Left lung (tissue), 10 donors: Measurements from ENCODE around the gene MGMT. TPM values are rescaled to one million over a fixed set of nuclear protein-coding genes. Genes with fewer than 3 reads are reported as not detected.

Experiments used
- ATAC-seq: fragments of 200-7000 bp; cut with Tn5 transposase; one replicate; pipeline ENCODE4 v1.9.1; 2020; ENCODE audit warnings: moderate library complexity
- DNase-seq, 4 donors: peaks; one replicate each; pipeline ENCODE4 v3.0.0-alpha.2; 2013 to 2020
- H3K27ac ChIP-seq, 2 donors: fragments of 200-600 bp; sonication (generic) in 1 of 2; one replicate each; pipeline versions ENCODE4 v1.5.0 to v1.8.0; 2020 to 2021
- H3K27me3 ChIP-seq, 2 donors: fragments of 200-600 bp; sonication (generic) in 1 of 2; one replicate each; pipeline versions ENCODE4 v1.5.0 to v1.8.0; 2020 to 2021
- H3K36me3 ChIP-seq, 2 donors: fragments of 200-600 bp; sonication (generic) in 1 of 2; one replicate each; pipeline versions ENCODE4 v1.5.0 to v1.8.0; 2020 to 2021
- H3K4me1 ChIP-seq, 2 donors: fragments of 200-600 bp; one replicate each; pipeline ENCODE4 v1.8.0; 2021
- H3K4me3 ChIP-seq, 2 donors: fragments of 200-600 bp; sonication (generic) in 1 of 2; one replicate each; pipeline versions ENCODE4 v1.5.0 to v1.8.0; 2020 to 2021; ENCODE audit warnings: mild to moderate bottlenecking in 1 of 2
- H3K9me3 ChIP-seq, 2 donors: fragments of 200-600 bp; sonication (generic) in 1 of 2; one replicate each; pipeline versions ENCODE4 v1.5.0 to v1.8.0; 2020 to 2021
- intact Hi-C, 2 donors: fragments of 100-400 bp; cut with DNase I; formaldehyde crosslinking; loops; one replicate each; pipeline versions ENCODE4 v1.11.2 to v1.14.2; 2022
- polyA plus RNA-seq, 6 donors: library from polyadenylated mRNA; unstranded; fragments of 120-200 nt; gene quantifications; one replicate each; pipeline ENCODE4 v1.2.1, GENCODE V29; 2013; ENCODE audit not compliant: insufficient read length in 6 of 6
- total RNA-seq, 2 donors: library from RNA; stranded (reverse); fragmentation: NEBNext Ultra II Directional; extraction: Animal tissue kit (Norgen Biotek cat#: 25700); gene quantifications; one replicate each; pipeline ENCODE4 v1.2.1, GENCODE V29; 2021
- TF ChIP-seq, protein P1 (sequence below), 2 donors: fragments of 200-600 bp; sonication (generic) in 1 of 2; IDR thresholded peaks; one replicate each; pipeline versions ENCODE4 v1.5.0 to v1.8.0; 2021; ENCODE audit warnings: antibody characterized with exemption in 2 of 2
- donor health status: DM: no; HTN: yes; CAD: no.
- donor health status: DM: no; HTN: no; CAD: no.

MGMT gene
- total and polyA plus RNA-seq, 8 donors = 13.1 to 25.5 (median 17.0) TPM

DNA sequence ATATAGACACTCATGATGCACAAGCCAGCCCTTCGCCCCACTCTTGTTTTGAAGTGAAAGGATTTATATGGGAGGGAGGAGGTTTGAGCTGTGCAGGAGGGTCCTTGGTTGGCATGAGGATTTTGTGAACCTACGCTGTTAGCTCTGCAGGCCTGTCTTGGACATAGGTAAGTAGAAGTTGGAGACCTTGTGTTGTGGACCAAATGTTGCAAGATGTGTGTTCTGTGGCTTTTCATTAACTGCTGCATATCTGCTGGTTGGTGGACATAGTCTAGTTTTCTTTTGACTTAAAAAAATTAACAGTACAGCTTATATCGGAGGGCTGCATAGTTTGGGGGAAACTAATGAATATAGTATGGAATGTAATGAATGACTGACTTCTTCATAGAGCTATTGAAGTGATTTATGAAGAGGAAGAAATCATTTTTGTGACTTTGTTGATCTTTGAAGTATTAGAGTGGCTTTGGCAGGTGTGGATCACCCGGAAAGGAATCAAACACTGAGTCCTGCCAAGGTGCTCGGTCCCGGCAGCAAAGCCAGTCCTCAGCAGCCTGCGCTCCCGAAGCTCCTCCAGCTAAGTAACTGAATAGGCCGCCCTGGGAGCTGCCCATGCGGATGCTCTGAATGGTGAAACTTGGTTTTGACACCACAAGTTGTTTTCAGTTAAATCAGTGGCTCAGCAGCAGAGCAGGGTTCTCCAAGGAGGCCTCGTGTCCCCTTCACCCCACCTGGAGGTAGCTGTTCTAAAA lies 3.2 kb downstream of the MGMT start:
- intact Hi-C loops = no loop called here
- TF ChIP-seq, protein P1, sequence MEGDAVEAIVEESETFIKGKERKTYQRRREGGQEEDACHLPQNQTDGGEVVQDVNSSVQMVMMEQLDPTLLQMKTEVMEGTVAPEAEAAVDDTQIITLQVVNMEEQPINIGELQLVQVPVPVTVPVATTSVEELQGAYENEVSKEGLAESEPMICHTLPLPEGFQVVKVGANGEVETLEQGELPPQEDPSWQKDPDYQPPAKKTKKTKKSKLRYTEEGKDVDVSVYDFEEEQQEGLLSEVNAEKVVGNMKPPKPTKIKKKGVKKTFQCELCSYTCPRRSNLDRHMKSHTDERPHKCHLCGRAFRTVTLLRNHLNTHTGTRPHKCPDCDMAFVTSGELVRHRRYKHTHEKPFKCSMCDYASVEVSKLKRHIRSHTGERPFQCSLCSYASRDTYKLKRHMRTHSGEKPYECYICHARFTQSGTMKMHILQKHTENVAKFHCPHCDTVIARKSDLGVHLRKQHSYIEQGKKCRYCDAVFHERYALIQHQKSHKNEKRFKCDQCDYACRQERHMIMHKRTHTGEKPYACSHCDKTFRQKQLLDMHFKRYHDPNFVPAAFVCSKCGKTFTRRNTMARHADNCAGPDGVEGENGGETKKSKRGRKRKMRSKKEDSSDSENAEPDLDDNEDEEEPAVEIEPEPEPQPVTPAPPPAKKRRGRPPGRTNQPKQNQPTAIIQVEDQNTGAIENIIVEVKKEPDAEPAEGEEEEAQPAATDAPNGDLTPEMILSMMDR (IDR thresholded peaks at IDR 0.05) = no peak
- H3K27ac ChIP-seq = no peak overlapping the region
- no peaks in the 10 kb centered on the region for H3K27me3 ChIP-seq
- H3K9me3 ChIP-seq = no peaks in the 10 kb centered on the region
- peaks cover 0 to 18% of the 10 kb centered on the region in 2 donors for H3K36me3 ChIP-seq
- H3K4me3 ChIP-seq = no peak overlapping the region
- peaks cover 0 to 14% of the 10 kb centered on the region in 2 donors for H3K4me1 ChIP-seq
- ATAC-seq = no peak
- no peak for DNase-seq

DNA sequence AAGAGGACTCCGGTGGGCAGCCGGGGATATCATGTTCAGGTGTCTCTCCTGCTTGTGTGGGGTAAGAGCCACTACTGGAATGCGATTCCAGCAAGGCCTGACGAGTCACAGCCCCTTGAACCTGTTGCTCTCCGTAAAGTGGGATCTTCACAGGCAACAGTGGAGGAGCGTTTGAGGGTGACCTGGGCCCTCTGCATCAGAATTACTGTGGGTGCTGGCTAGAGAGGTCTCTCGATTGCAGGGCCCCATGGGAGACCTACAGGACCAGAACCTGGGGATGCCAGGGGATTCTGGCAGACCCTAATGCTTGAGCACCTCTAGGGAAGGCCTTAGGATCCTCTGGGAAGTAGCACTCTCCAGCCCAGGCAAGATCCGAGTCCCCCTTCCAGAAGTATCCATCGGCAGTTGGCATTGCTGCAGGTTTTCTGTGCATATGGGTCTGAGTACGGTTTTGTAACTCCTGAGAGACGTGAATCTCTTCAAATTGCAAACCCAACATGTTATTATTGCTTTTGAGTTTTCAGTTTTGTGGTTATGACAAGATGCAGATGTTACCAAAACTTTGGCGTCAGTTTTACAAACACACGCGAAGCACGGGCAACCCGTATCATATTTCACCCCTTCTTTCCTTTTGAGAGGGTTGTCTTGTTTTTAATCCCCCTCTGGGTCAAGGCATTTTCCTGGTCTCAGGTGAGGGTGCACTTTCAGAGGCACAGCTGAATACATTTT lies 4.6 kb downstream of the MGMT start:
- DNase-seq (no peak), ATAC-seq (no peak)
- TF ChIP-seq, protein P1 (IDR thresholded peaks at IDR 0.05) = no peak
- H3K27me3 ChIP-seq = no peaks in the 10 kb centered on the region
- H3K4me3 ChIP-seq = no peak overlapping the region
- intact Hi-C loops = no loop called here
- H3K36me3 ChIP-seq = peaks cover 0 to 18% of the 10 kb centered on the region in 2 donors
- no peak overlapping the region for H3K27ac ChIP-seq
- no peaks in the 10 kb centered on the region for H3K9me3 ChIP-seq
- peaks cover 0 to 10% of the 10 kb centered on the region in 2 donors for H3K4me1 ChIP-seq

DNA sequence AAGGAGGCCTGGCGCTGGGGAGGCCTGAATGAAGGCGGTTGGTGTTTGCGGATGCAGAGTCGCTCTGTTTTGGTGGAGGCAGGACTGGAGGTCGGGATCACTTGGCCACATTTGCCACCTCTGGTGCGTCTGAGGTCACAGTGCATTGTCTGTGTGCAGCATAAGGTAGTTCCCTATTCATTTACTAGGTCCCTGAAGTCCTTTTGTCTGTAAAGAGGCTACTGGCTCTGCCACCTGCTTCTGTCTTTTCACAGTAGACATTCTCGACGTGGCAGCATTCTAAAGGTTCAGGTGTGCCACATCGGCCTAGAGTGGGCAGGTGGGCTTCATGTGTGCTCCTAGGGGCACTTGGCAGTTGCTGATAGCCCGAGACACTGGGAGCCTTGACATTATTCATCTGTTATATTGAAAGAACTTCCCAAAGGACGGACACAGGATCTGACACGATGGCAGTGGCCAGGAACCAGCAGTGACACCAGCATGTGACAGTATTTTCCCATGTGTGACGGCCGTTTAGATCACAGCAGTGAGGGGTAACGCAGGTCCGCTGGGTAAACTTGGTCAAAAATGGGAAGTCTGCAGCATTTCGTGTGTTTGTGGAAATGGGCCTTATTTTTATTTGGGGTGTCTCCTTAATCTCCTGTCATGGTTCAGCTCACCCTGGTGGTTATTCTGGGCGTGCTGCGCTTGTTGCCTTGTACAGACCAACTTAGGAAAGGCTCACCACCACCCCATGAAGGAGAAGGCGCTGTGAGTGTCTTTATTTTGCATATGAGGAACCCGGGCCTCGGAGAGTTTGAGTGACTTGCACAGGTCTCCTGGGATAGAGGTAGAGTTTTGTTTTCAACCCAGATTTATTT lies 5.9 kb downstream of the MGMT start:
- no peak for ATAC-seq
- no peak overlapping the region for H3K27ac ChIP-seq
- intact Hi-C loops = no loop called here
- no peaks in the 10 kb centered on the region for H3K27me3 ChIP-seq
- peaks cover 0 to under 1% of the 10 kb centered on the region in 2 donors for H3K4me1 ChIP-seq
- DNase-seq = no peak
- peaks cover 0 to 18% of the 10 kb centered on the region in 2 donors for H3K36me3 ChIP-seq
- no peaks in the 10 kb centered on the region for H3K9me3 ChIP-seq
- H3K4me3 ChIP-seq = no peak overlapping the region
- TF ChIP-seq, protein P1 (IDR thresholded peaks at IDR 0.05) = no peak

DNA sequence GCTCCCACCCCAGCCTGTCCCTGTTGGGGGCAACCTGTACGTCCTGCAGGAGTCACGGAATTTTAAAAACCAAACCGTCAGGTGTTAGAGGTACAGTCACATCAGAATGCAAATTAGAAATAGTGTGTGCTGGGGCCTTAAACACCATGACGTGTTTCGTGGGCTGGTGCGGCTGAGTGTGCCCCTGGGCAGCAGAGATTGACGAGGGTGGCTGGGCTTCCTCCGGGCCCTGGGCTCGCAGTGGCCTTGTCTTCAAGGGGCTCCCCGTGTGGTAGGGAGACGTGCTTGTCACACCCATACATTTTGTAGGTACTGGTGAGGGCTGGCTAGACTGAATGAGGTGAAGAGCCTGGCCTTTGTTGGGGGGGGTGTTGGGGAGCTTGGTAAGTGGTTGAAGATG lies 7.6 kb downstream of the MGMT start:
- intact Hi-C loops = no loop called here
- H3K4me3 ChIP-seq = no peak overlapping the region
- peaks cover 0 to 18% of the 10 kb centered on the region in 2 donors for H3K36me3 ChIP-seq
- H3K9me3 ChIP-seq = no peaks in the 10 kb centered on the region
- no peak for DNase-seq
- no peaks in the 10 kb centered on the region for H3K27me3 ChIP-seq
- H3K27ac ChIP-seq = no peak overlapping the region
- no peak for ATAC-seq
- no peaks in the 10 kb centered on the region for H3K4me1 ChIP-seq
- TF ChIP-seq, protein P1 (IDR thresholded peaks at IDR 0.05) = no peak
